Astrocyte (in vitro differentiated cells and primary cell): ENCODE data around the gene CDKAL1.

ENCODE experiments used
- CTCF ChIP-seq: IDR thresholded peaks from 2 replicates; pipeline ENCODE4 v1.5.1; 2011; ENCODE audit warnings: low read depth, mild to moderate bottlenecking, inconsistent platforms, low read length, moderate library complexity; ENCODE audit not compliant: insufficient read depth
- EZH2 ChIP-seq: IDR thresholded peaks from 2 replicates; pipeline ENCODE4 v1.6.1; 2012; ENCODE audit warnings: mild to moderate bottlenecking, low read length, inconsistent platforms; ENCODE audit not compliant: insufficient read depth

DNA sequence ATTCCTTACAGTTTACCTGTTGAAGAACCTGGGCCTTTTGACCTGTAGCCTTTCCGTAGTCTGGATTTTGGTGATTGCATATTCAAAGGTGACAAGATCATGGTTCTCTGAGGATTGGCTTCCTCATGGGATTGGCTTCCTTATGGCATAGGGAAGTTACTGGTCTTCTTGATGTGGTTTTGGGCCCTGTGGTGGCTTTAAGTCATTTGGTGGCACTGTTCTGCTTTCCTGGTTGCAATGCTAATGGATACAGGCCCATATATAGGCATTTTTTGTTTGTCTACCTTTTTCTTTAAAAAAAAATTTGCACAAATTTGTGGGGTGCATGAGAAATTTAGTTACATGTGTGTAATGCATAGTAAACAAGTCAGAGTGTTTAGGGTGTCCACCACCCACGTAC lies 185.7 kb downstream of the CDKAL1 start:
- TF ChIP-seq CTCF (no peak), EZH2 (no peak)
